Stimulated activated CD8-positive, alpha-beta memory T cell treated with anti-CD3 and anti-CD28 coated beads, Interleukin-15, amount 100 ng/mL, for 4 hours (primary cell): ENCODE measurements around the gene ASB14.

Experiments
- DNase-seq, 2 donors: peaks; one replicate each; pipeline ENCODE4 v3.0.0-alpha.2; 2020; ENCODE audit warnings: low read depth in 2 of 2

Gene ASB14

DNA sequence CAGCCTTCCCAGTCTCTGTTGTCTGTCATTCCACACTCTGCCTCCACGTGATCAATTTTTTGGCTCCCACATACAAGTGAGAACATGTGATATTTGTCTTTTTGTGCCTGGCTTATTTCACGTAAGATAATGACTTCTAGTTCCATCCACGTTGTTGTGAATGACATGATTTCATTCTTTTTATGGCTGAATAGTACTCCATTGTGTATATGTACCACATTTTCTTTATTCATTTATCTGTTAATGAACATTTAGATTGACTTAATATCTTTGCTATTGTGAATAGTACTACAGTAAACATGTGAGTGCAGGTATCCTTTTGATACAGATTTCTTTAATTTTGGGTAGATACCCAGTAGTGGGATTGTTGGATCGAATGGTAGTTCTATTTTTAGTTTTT, 31.4 kb downstream of the ASB14 start:
- no peak for DNase-seq

GRCh38 chr3:57257678-57258077, 34.8 kb downstream of the ASB14 start:
- DNase-seq: no peak

- DNase-seq: no peak
Measured at GRCh38 chr3:57256844-57257243, 35.6 kb downstream of the ASB14 start.

GRCh38 chr3:57252404-57252803, 40.1 kb downstream of the ASB14 start:
- DNase-seq: no peak

DNA sequence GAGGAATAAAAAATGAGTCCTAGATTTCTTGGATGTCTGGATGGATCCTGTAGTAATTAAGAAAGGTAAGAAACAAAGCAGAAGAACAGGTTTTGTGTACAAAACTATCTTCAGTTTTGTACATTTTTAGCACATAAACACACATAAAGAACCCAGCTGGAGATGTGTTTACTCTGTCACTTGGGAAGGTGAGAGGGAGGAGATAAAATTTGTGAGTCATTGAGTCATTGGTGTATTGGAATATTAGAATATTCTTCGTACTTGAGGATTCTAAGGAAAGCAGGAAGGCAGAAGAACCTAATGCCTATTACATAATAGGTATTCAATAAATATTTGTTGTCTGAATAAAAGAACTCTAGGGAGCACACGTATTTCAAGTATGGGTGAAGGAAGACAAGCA, 47.5 kb downstream of the ASB14 start:
- DNase-seq: no peak

DNA sequence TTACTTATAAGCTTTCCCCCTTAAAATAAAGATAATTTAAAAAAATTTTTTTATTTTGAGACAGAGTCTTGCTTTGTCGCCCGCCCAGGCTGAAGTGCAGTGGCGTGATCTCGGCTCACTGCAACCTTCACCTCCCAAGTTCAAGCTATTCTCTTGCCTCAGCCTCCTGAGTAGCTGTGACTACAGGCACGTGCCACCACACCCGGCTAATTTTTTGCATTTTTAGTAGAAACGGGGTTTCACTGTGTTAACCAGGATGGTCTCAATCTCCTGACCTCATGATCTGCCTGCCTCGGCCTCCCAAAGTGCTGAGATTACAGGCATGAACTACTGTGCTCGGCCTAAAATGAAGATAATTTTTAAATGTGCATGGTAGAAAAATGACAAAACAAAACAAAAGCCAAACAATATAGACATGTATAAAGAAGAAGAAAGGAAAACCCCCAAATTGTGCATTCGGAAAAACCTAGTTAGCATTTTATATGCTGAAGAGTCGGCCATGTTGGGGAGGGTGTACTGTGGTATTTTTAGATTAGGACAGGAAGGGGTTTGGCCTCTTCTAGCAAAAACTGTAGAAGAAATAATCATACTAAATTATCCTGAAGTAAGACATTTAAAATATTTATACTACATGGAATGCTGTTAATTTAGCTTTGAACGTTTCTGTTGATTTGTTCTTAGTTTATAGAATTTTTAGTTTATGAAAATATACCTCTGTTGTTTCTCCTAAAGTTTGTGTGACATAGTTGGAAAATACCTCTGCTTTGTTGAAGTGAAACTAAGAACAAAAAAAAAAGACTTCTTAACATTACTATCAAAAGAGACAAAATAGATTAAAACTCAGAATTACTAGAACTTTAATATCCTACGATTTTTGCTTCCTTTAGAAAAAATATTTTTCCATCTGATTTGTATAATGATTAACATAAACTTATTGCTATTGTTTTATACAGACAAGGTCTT, 57.6 kb downstream of the ASB14 start:
- no peak for DNase-seq

DNA sequence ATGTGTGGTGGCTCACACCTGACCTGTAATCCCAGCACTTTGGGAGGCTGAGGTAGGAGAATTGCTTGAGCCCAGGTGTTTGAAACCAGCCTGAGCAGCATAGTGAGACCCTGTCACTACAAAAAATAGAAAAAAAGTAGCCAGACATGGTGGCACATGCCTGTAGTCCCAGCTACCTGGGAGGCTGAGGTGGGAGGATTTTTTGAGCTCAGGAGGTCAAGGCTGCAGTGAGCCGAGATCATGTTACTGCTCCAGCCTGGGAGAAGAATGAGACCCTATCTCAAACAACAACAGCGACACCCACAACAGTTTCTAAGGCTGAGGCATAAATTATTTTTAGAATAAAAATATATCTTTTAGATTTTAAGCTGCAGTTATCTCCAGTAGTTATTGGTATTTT, 58.7 kb downstream of the ASB14 start:
- DNase-seq: no peak

DNA sequence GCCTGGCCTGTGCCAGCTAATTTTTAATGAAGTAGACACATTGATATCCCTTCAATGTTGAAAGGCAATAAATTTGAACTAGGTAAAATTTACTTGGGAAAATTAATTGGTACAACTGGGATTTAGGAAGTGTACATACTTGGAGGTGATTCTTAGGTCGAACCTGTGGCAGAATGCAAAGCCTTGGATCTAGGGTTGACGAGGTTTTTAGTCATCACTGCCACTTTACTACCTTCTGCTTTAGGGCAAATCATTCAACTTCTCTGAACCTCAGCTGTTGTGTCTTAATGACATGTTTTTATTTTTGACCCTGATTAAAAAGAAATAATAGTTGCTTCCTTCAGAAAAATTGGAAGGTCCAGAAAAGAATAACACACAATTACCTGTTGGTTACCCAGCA, 62.5 kb downstream of the ASB14 start:
- no peak for DNase-seq

DNA sequence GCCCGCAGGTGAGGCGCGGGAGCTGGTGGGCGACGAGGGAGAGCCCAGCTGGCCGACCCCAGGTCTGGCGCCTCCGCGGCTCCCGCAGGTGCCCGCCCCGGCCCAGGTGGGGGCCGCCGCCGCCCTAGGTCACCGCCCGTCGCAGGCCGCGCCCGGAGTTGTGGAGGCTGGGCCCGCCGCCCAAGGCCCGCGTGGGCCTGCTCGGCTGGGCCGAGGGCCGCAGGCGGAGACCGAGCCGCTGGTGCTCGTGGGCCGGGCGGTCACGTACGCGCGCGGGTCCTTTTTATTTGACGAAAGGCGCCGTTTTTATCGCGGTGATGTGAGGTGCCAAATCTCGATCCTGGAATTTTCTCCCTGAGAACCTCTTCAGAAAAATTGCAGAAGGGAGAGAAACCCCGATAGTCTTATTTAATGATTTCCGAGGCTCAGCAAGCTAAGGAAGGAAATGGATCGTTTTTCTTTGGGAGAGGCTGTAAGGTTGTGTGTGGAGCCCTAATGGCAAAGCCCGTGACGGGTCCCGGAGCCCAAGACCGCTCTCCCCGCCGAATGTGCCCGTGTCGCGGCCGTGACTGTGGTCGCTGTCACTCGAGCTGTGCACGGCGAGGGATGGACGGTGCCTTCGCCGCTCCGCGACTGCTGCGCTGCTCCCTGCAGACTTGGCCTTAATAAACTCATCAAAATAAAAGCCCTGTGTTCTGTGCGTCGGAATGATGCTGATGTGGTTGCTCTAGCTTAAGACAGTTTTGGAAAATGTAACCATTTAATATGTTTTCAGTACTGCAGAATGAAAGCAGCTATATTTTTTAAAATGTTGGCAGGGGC, 64.3 kb downstream of the ASB14 start:
- no peak for DNase-seq

DNA sequence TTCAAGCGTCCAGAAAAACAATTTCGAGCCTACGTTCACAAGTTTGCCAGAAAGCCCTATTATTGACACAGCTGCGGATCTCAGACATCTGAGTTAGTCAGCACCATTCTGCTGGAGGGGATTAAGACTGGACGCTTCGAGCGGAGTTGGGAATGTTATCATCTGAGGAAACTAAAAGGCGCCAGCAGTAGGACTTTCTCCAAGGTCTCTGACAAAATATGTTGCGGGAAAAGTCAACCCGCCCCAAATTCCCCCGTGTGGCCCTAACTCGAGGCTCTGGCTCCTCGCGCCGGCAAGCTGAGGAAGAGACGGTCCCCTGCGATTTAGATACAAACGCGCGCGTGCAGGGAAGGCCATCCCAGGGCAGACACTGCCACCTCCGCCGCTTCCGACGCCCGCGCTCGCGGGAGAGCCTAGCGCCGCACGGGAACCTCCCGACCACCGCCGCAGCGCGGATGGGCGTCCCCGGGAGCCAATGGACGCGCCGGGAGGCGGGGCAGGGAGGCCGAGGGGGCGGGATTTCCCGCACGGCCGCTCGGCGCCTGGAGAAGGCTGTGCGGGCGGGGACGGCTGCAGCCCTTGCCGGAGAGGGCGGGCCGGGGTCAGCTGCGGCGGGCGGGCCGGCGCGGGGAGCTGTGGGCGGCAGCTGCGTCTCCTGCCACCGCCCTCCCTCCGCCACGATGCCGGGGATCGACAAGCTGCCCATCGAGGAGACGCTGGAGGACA, 65.1 kb downstream of the ASB14 start, which contains the start of gene APPL1:
TSS of gene APPL1 (plus strand) at position 526 of the 726 bp plus-strand sequence. CDS start at position 681, 155 bp downstream.
- DNase-seq: peak; percentile 71 to 80

- no peak for DNase-seq
Measured at GRCh38 chr3:57226176-57226575, 66.3 kb downstream of the ASB14 start.

DNA sequence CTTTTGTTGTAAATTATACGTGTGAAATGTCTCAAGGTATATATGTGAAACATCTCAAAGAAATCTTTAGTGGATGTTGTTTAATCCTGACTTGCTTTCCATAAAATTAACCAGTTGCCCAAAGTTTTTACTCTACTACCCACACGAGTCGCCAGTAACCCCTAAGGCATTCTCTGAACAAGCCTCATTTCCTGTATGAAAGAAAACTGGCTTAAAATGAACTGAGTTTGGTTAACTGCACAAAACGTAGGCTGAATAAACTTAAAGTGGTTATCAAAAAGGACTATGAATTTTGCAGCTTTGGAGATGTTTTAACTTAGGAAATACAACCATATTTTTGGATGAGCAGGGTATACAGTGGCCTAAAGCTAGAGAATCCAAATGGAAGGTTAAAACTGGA, 67.6 kb downstream of the ASB14 start:
- no peak for DNase-seq

- DNase-seq: no peak
Measured at GRCh38 chr3:57221883-57222282, 70.6 kb downstream of the ASB14 start.
